ENCODE results near the gene PLCXD3. TPM values are rescaled to one million over a fixed set of nuclear protein-coding genes. Genes with fewer than 3 reads are reported as not detected.

PLCXD3 gene
- not detected for total RNA-seq

- Mint-ChIP-seq H3K27ac (no peak within 1 kb of the TSS), H3K27me3 (peaks cover 10 to 22% of the 10 kb centered on the region in 2 donors), H3K36me3 (peaks cover 5% of the 10 kb centered on the region), H3K4me3 (no peak within 1 kb of the TSS), H3K4me1 (ENCODE audit: low read depth in 2 of 2) (no peaks in the 10 kb centered on the region), H3K9me3 (peaks cover 6% of the 10 kb centered on the region)
- ATAC-seq (no peak), DNase-seq (ENCODE audit: low spot score) (no peak)
These were observed at the start of gene PLCXD3 for GRCh38 chr5:41510176-41510831. Gene PLCXD3 (minus strand): TSS chr5:41510601. CDS start chr5:41510526, 75 bp downstream.

GRCh38 chr5:41559184-41559583 is 48.8 kb upstream of the PLCXD3 start:
- ATAC-seq (no peak), DNase-seq (ENCODE audit: low spot score) (no peak)
- H3K27ac Mint-ChIP-seq, result no peak overlapping the region
- H3K9me3 Mint-ChIP-seq, result peaks cover 14% of the 10 kb centered on the region
- no peaks in the 10 kb centered on the region for H3K4me1 Mint-ChIP-seq (ENCODE audit: low read depth in 2 of 2)
- H3K27me3 Mint-ChIP-seq, result no peaks in the 10 kb centered on the region
- no peak overlapping the region for H3K4me3 Mint-ChIP-seq
- no peaks in the 10 kb centered on the region for H3K36me3 Mint-ChIP-seq

GRCh38 chr5:41558295-41558694 is 47.9 kb upstream of the PLCXD3 start:
- Mint-ChIP-seq H3K9me3 (peaks cover 11% of the 10 kb centered on the region), H3K4me3 (no peak overlapping the region), H3K4me1 (ENCODE audit: low read depth in 2 of 2) (no peaks in the 10 kb centered on the region), H3K27ac (no peak overlapping the region), H3K27me3 (no peaks in the 10 kb centered on the region), H3K36me3 (no peaks in the 10 kb centered on the region)
- DNase-seq (ENCODE audit: low spot score), result no peak
- ATAC-seq, result no peak

- Mint-ChIP-seq H3K27ac (no peak overlapping the region), H3K27me3 (no peaks in the 10 kb centered on the region), H3K9me3 (peaks cover 16% of the 10 kb centered on the region), H3K4me1 (ENCODE audit: low read depth in 2 of 2) (no peaks in the 10 kb centered on the region), H3K36me3 (no peaks in the 10 kb centered on the region), H3K4me3 (no peak overlapping the region)
- DNase-seq (ENCODE audit: low spot score) (no peak), ATAC-seq (no peak)
These were observed 37.6 kb upstream of the PLCXD3 start for GRCh38 chr5:41547991-41548390.

GRCh38 chr5:41542183-41542582 is 31.8 kb upstream of the PLCXD3 start:
- H3K4me1 Mint-ChIP-seq (ENCODE audit: low read depth in 2 of 2), result no peaks in the 10 kb centered on the region
- no peaks in the 10 kb centered on the region for H3K36me3 Mint-ChIP-seq
- no peak overlapping the region for H3K4me3 Mint-ChIP-seq
- H3K9me3 Mint-ChIP-seq, result no peaks in the 10 kb centered on the region
- no peaks in the 10 kb centered on the region for H3K27me3 Mint-ChIP-seq
- DNase-seq (ENCODE audit: low spot score), result no peak
- ATAC-seq, result no peak
- H3K27ac Mint-ChIP-seq, result no peak overlapping the region

GRCh38 chr5:41539454-41539853 is 29.1 kb upstream of the PLCXD3 start:
- H3K27me3 Mint-ChIP-seq, result no peaks in the 10 kb centered on the region
- no peak for DNase-seq (ENCODE audit: low spot score)
- no peaks in the 10 kb centered on the region for H3K4me1 Mint-ChIP-seq (ENCODE audit: low read depth in 2 of 2)
- H3K36me3 Mint-ChIP-seq, result peaks cover 6% of the 10 kb centered on the region
- no peak overlapping the region for H3K27ac Mint-ChIP-seq
- ATAC-seq, result no peak
- H3K4me3 Mint-ChIP-seq, result no peak overlapping the region
- H3K9me3 Mint-ChIP-seq, result peaks cover 7% of the 10 kb centered on the region

GRCh38 chr5:41537581-41537980 is 27.2 kb upstream of the PLCXD3 start:
- Mint-ChIP-seq H3K27ac (no peak overlapping the region), H3K36me3 (peaks cover 6% of the 10 kb centered on the region), H3K27me3 (no peaks in the 10 kb centered on the region), H3K4me1 (ENCODE audit: low read depth in 2 of 2) (no peaks in the 10 kb centered on the region), H3K9me3 (peaks cover 7% of the 10 kb centered on the region), H3K4me3 (no peak overlapping the region)
- no peak for DNase-seq (ENCODE audit: low spot score)
- no peak for ATAC-seq

GRCh38 chr5:41532485-41532884 is 22.1 kb upstream of the PLCXD3 start:
- peaks cover 6% of the 10 kb centered on the region for H3K36me3 Mint-ChIP-seq
- peaks cover 7% of the 10 kb centered on the region for H3K9me3 Mint-ChIP-seq
- H3K4me1 Mint-ChIP-seq (ENCODE audit: low read depth in 2 of 2), result no peaks in the 10 kb centered on the region
- DNase-seq (ENCODE audit: low spot score), result no peak
- no peak overlapping the region for H3K4me3 Mint-ChIP-seq
- no peaks in the 10 kb centered on the region for H3K27me3 Mint-ChIP-seq
- no peak for ATAC-seq
- no peak overlapping the region for H3K27ac Mint-ChIP-seq

- Mint-ChIP-seq H3K9me3 (peaks cover 11% of the 10 kb centered on the region), H3K4me1 (ENCODE audit: low read depth in 2 of 2) (no peaks in the 10 kb centered on the region), H3K27me3 (no peaks in the 10 kb centered on the region), H3K27ac (no peak overlapping the region), H3K36me3 (no peaks in the 10 kb centered on the region), H3K4me3 (no peak overlapping the region)
- DNase-seq (ENCODE audit: low spot score), result no peak
- no peak for ATAC-seq
These were observed 16.9 kb upstream of the PLCXD3 start for GRCh38 chr5:41527201-41527779.

- no peak overlapping the region for H3K4me3 Mint-ChIP-seq
- no peak for ATAC-seq
- no peaks in the 10 kb centered on the region for H3K27me3 Mint-ChIP-seq
- peaks cover 11% of the 10 kb centered on the region for H3K9me3 Mint-ChIP-seq
- no peak overlapping the region for H3K27ac Mint-ChIP-seq
- no peaks in the 10 kb centered on the region for H3K4me1 Mint-ChIP-seq (ENCODE audit: low read depth in 2 of 2)
- H3K36me3 Mint-ChIP-seq, result no peaks in the 10 kb centered on the region
- no peak for DNase-seq (ENCODE audit: low spot score)
These were observed 16.3 kb upstream of the PLCXD3 start for GRCh38 chr5:41526699-41527098.

GRCh38 chr5:41524174-41524573 is 13.8 kb upstream of the PLCXD3 start:
- no peak for ATAC-seq
- no peak overlapping the region for H3K4me3 Mint-ChIP-seq
- no peaks in the 10 kb centered on the region for H3K36me3 Mint-ChIP-seq
- no peak for DNase-seq (ENCODE audit: low spot score)
- H3K27ac Mint-ChIP-seq, result no peak overlapping the region
- H3K27me3 Mint-ChIP-seq, result no peaks in the 10 kb centered on the region
- peaks cover 11% of the 10 kb centered on the region for H3K9me3 Mint-ChIP-seq
- no peaks in the 10 kb centered on the region for H3K4me1 Mint-ChIP-seq (ENCODE audit: low read depth in 2 of 2)

- DNase-seq (ENCODE audit: low spot score), result no peak
- Mint-ChIP-seq H3K36me3 (no peaks in the 10 kb centered on the region), H3K27me3 (no peaks in the 10 kb centered on the region), H3K4me1 (ENCODE audit: low read depth in 2 of 2) (no peaks in the 10 kb centered on the region), H3K9me3 (peaks cover 11% of the 10 kb centered on the region), H3K4me3 (no peak overlapping the region), H3K27ac (no peak overlapping the region)
- ATAC-seq, result no peak
These were observed 11.9 kb upstream of the PLCXD3 start for GRCh38 chr5:41522193-41522786.

GRCh38 chr5:41519801-41520200 is 9.4 kb upstream of the PLCXD3 start:
- Mint-ChIP-seq H3K27me3 (no peaks in the 10 kb centered on the region), H3K9me3 (peaks cover 9% of the 10 kb centered on the region), H3K36me3 (no peaks in the 10 kb centered on the region), H3K4me3 (no peak overlapping the region), H3K4me1 (ENCODE audit: low read depth in 2 of 2) (no peaks in the 10 kb centered on the region), H3K27ac (no peak overlapping the region)
- DNase-seq (ENCODE audit: low spot score) (no peak), ATAC-seq (no peak)

- ATAC-seq (no peak), DNase-seq (ENCODE audit: low spot score) (no peak)
- no peaks in the 10 kb centered on the region for H3K36me3 Mint-ChIP-seq
- H3K27me3 Mint-ChIP-seq, result no peaks in the 10 kb centered on the region
- no peak overlapping the region for H3K27ac Mint-ChIP-seq
- no peak overlapping the region for H3K4me3 Mint-ChIP-seq
- no peaks in the 10 kb centered on the region for H3K4me1 Mint-ChIP-seq (ENCODE audit: low read depth in 2 of 2)
- H3K9me3 Mint-ChIP-seq, result peaks cover 9% of the 10 kb centered on the region
These were observed 7.5 kb upstream of the PLCXD3 start for GRCh38 chr5:41517909-41518308.

All from natural killer cell treated with Interleukin-12 subunit alpha and Interleukin-12 subunit beta and Interleukin-15 and Interleukin-18, amount 100 ng/mL, for 72 hours (primary cell).